Placental epithelial cell (primary cell): ENCODE measurements around the gene CRYBG2. TPM values are rescaled to one million over a fixed set of nuclear protein-coding genes. Genes with fewer than 3 reads are reported as not detected.

Source experiments
- total RNA-seq: library from RNA; depleted of rRNA; stranded (reverse); fragments of >200 nt; gene quantifications from 2 replicates; pipeline ENCODE4 v1.2.3, GENCODE V29; 2012

CRYBG2 gene, protein sequence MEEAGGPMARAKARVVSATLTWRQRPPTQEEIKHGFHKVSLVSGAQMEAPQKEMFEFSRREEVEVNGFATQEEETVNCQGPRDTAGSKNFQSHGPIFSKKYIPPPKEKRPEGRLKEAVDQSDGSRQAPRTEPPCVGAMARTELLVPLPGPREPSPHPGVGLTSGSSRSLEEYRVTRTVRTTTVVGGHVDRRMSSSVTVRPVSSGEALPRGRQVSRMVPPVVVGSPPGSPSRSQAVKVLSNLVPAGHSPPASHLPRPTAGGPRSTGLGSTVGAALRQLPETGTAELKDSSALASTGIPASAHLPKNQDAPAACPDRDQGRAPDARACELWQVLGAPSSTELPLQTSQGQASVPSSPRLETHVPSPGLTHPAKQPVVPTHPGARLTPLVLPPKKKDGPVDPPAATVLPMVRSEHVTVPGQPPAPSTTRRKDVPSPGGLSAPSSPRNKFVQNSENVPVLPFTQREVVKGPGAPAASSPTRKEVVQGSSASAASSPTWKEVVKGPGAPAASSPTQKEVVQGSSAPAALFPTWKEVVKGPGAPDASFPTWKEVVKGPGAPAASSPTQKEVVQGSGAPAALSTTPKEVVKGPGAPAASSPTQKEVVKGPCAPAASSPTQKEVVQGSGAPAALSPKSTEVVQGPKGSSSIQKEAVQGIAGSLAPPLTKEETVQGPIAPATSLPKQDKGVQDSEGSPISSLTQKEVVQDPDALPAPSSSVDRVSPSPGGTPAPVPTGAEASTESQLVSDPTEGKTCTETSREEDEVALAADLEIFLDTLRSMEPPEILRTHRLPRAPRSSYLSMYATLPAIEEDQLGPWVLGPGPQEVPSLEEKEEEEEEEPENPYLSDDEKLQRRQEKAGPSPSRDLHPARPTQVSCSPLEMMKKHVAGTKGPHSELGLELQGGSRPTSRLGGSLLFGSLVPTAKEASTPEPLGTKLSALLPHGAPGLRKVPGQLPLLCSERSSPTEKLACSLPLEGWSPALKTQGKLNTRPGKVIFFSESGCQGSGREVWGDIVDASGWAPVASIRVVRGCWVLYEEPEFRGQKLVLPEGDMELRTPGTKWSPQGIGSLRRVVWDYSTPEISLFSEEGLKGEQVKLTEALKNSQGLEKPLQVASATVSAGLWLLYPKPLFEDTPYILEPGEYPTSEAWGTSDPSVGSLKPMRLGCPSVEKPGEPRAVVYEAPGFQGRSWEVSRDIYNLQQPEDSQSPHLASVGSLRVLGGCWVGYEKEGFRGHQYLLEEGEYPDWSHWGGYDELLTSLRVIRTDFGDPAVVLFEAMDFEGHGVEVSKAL (N-terminal part only)
- 14.5 and 27.8 TPM in 2 replicates for total RNA-seq

GRCh38 chr1:26353976-26354820, at the start of gene CRYBG2:
TSS of gene CRYBG2 (minus strand) at chr1:26354130. CDS start at chr1:26346657, 7,473 bp downstream.

DNA sequence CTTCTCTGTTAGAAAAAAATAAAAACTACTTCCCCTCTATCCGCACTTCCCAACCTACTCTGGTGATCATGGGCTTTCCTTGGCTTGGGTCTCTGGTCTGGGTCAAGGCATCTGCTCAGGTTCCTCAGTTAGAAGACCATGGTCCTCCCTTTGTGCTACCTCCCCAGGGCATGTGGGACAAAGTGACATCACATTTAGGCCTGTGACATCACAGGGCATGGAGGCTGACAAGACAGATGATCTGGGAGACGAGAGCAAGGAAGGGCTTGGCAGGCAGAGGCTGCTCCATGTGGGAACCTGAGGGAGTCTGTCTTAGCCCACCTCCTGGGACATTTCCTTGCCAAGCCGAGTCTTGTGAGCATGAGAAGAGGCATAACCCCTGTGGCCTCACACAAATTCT, 18.7 kb upstream of the CRYBG2 start, which contains the start of gene ZNF683:
Gene ZNF683, minus strand, starts transcription at position 140 of the 400 bp plus-strand sequence. CDS start 4,179 bp downstream, outside the sequence.

DNA sequence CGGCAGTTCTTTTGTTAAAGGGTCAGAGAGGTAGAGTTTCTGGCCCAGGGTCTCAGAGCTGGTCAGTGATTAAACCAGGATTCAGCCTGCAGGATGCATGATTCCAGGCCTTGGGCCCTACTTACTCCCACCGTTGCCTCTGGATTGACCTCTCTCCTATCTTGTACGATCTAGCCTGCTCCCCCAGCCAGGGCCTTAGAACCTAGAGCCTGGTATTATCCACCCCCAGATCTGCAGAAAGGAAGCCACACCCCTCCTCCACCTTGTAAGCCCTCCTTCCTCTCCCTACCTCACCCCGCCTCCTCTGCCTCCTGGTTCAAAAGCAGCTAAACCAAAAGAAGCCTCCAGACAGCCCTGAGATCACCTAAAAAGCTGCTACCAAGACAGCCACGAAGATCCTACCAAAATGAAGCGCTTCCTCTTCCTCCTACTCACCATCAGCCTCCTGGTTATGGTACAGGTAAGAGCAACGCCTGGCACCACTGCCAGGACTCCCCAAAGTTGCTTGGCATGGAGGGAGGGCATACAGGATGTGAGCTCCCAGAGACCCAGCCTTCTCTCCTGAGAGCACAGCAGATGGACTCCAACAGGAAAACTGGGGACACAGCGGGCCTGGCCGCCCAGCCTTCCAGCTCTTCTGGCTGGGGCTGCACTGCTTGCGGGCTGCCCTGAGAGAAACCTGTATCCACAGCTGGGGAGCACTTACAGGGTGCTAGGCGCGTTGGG, 36.2 kb downstream of the CRYBG2 start, which contains the start of gene CD52:
Gene CD52, plus strand, starts transcription at position 347 of the 726 bp plus-strand sequence. Its CDS starts 60 bp downstream, at position 407.

GRCh38 chr1:26306290-26307229, 47.4 kb downstream of the CRYBG2 start, which contains the start of gene UBXN11:
TSS of gene UBXN11 (minus strand) at chr1:26306636. CDS start at chr1:26302883, 3,753 bp downstream.

DNA sequence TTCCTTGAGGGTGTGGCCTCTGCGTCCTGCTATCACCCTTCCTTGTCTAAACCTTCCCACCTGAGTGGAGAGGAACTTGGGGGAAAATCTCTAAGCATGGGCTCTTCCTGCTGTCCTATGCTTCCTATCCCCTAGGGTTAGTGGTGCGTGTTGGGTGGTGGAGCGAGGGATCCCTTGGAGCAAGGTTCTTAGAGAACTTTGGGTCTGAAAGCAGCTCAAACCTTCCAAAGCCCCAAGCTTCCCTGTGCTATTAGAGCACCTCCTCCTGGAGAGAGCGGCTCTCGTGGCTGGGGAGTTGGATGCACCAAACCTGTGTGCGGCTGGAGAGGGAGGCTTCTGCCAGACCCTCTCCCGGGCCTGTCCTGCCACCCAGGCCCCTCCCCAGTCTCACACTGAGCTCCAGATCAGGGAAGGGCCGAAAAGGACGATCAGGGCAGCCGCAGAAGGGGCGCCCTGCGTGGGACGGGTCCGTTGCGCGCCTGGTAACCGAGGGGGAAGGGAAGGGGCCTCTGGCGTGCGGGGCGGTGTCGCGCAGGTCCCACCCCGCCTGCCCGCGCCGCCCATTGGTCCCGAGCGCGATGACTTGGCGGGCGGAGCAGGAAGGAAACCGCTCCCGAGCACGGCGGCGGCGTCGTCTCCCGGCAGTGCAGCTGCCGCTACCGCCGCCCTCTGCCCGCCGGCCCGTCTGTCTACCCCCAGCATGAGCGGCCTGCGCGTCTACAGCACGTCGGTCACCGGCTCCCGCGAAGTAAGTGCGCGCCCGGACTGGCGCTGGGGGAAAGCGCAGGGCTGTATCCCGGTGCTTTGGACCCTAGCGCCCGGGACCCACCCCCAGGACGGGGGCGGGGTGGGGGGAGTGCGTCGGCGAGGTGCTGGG, 74.2 kb downstream of the CRYBG2 start, which contains the start of gene SH3BGRL3:
Gene SH3BGRL3, plus strand, starts transcription at position 631 of the 877 bp plus-strand sequence. Its CDS starts 70 bp downstream, at position 701.

Other genes with a start within 250 kb of the CRYBG2 start
- gene PDIK1L, start 242.3 kb downstream of the CRYBG2 start, total RNA-seq: 3.6 and 3.9 TPM in 2 replicates
- not detected in 2 replicates for gene FAM110D, start 195.1 kb downstream of the CRYBG2 start, total RNA-seq
- not detected in 2 replicates for gene C1orf232, start 185.2 kb downstream of the CRYBG2 start, total RNA-seq
- gene ZNF593, start 184.2 kb downstream of the CRYBG2 start, total RNA-seq: 26.9 and 40.8 TPM in 2 replicates
- gene ZNF593OS, start 182.3 kb downstream of the CRYBG2 start, total RNA-seq: under 0.01 TPM in 1 of 2 replicates, not detected in the other
- gene CNKSR1, start 176.6 kb downstream of the CRYBG2 start, total RNA-seq: 39.3 and 46.1 TPM in 2 replicates
- gene CATSPER4, start 163.5 kb downstream of the CRYBG2 start, total RNA-seq: under 0.01 TPM in 1 of 2 replicates, not detected in the other
- gene CEP85, start 119.9 kb downstream of the CRYBG2 start, total RNA-seq: 9.1 and 15.3 TPM in 2 replicates
- gene SH3BGRL3, start 74.0 kb downstream of the CRYBG2 start, total RNA-seq: 19.6 and 37.8 TPM in 2 replicates
- gene UBXN11, start 47.5 kb downstream of the CRYBG2 start, total RNA-seq: 7.5 and 9.8 TPM in 2 replicates
- not detected in 2 replicates for gene CD52, start 36.2 kb downstream of the CRYBG2 start, total RNA-seq
- not detected in 2 replicates for gene ZNF683, start 18.6 kb upstream of the CRYBG2 start, total RNA-seq
- gene LIN28A, start 56.7 kb upstream of the CRYBG2 start, total RNA-seq: not detected in 2 replicates
- gene DHDDS, start 78.2 kb upstream of the CRYBG2 start, total RNA-seq: 58.1 and 76.8 TPM in 2 replicates
- gene HMGN2, start 118.3 kb upstream of the CRYBG2 start, total RNA-seq: 222 and 231 TPM in 2 replicates
- 27.9 and 48.9 TPM in 2 replicates for gene RPS6KA1, start 175.6 kb upstream of the CRYBG2 start, total RNA-seq